ENCODE results near the gene CA5A. TPM values are rescaled to one million over a fixed set of nuclear protein-coding genes. Genes with fewer than 3 reads are reported as not detected.

Gene CA5A
- total RNA-seq, 4 donors from 2014 or later, result not detected

DNA sequence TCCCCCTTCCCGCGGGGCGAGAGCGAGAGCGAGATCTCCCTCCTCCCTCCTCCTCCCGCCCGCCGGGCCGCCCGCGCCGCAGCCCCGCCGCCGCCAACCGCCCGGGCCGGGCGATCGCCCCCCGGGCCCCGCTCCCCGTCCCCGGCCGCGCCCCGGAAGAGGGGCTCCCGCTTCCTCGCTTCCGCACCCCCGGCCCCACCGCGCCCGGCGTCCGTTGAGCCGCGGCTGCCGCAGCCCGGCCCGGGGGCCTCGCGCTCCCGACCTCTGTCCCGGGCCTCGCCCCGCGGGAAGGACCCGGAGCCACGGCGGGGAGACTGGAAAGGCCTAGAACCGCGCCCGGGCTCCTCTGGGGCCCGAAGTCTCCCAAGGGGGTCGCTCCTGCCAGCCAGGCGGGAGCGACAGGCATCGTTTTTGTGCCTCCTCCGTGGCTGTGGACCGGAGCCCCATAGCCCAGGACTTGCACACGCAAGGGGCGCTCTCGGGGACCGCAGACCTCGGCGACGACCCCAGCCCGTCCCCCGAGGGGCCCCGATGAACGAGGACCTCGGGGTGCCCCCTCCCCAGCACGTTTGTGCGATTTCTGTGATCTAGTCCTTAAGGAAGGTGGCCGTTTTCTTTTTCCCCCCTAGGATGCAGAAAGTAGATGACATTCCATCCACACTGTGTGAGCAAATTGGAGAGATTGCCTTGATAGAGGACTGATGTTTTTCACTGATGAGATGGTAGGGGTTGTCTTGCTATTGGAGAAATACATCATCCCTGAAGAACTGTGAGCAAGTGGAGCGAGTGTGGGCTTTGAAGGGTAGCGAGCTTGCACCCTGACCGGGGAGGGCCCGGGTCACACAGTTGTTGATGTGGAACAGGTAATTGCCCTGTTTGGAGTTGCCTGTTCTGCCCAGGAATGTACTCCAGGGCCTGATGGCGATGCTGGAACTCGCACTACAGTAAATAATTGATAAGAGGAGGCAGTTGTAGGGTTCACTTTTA lies 15.5 kb upstream of the CA5A start:
- TF ChIP-seq, protein P1, sequence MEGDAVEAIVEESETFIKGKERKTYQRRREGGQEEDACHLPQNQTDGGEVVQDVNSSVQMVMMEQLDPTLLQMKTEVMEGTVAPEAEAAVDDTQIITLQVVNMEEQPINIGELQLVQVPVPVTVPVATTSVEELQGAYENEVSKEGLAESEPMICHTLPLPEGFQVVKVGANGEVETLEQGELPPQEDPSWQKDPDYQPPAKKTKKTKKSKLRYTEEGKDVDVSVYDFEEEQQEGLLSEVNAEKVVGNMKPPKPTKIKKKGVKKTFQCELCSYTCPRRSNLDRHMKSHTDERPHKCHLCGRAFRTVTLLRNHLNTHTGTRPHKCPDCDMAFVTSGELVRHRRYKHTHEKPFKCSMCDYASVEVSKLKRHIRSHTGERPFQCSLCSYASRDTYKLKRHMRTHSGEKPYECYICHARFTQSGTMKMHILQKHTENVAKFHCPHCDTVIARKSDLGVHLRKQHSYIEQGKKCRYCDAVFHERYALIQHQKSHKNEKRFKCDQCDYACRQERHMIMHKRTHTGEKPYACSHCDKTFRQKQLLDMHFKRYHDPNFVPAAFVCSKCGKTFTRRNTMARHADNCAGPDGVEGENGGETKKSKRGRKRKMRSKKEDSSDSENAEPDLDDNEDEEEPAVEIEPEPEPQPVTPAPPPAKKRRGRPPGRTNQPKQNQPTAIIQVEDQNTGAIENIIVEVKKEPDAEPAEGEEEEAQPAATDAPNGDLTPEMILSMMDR (IDR thresholded peaks at IDR 0.05), result no peak
- no peak for TF ChIP-seq POLR2A (IDR thresholded peaks at IDR 0.05; ENCODE audit: low read depth)
- TF ChIP-seq POLR2AphosphoS5 (IDR thresholded peaks at IDR 0.05), result no peak
- peak; percentile 20 for TF ChIP-seq EP300 (IDR thresholded peaks at IDR 0.05)
- 19% methylated on average over 7 of the region's 82 CpGs for WGBS
- Histone ChIP-seq H3K4me3 (peak overlapping the region; percentile 92 to 98 (median 94)), H3K4me1 (peaks cover 51 to 58% (median 54%) of the 10 kb centered on the region in 4 donors), H3K36me3 (peaks cover 0 to 17% (median 7%) of the 10 kb centered on the region in 4 donors), H3K27me3 (no peaks in the 10 kb centered on the region), H3K9me3 (no peaks in the 10 kb centered on the region), H3K27ac (replicated peaks in 1 of 4) (peak overlapping the region; percentile 95 to 99 (median 98))
- intact Hi-C loops (cut with DNase I), result no loop called here
- no peak for DNase-seq (ENCODE audit: extremely low spot score)

DNA sequence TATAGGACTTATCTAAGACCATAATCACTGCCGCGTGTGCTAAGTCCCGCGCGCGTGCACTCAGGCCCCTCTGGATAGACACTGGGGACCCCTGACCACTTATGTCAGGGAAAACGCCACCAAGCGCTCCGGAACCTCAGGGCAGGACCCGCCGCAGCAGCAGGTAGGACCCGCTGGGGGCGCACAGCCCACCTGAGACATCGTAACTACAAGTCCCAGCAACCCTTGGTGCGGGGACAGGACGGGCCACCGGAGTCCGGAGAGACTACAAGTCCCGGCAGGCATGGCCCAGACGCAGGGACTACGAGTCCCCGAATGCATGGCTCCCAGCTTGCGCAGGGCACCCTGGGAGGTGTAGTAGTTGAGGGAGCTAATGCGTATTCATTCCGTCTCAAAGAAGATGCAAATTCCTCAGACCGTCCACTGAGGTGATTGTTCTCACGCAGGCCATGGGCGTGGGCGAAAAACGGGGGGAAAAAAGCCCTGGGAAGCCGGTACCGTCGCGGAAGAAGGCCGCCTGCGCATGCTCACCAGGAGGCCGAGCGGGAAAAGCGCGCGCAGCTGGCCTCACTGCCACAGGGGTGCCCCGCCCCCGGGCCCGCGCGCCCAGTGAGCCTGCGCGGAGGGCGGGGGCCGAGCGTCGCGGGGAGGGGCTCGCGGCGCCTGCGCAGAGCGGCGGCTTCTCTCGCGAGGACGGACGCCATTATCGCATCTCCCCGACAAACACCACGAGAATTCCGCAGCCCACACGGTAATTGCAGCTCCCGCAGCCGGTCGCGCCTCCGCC lies 14.6 kb upstream of the CA5A start, which contains the start of gene BANP:
TSS of gene BANP (plus strand) at position 670 of the 787 bp plus-strand sequence. CDS start 23,682 bp downstream, outside the sequence.
- intact Hi-C loops (cut with DNase I), result no loop called here
- TF ChIP-seq, protein P1 (IDR thresholded peaks at IDR 0.05), result peak in 2 of 3 experiments; percentile 36 to 51
- TF ChIP-seq POLR2A (IDR thresholded peaks at IDR 0.05; ENCODE audit: low read depth) (no peak), EP300 (IDR thresholded peaks at IDR 0.05) (no peak), POLR2AphosphoS5 (IDR thresholded peaks at IDR 0.05) (peak; percentile 86 to 89)
- Histone ChIP-seq H3K9me3 (no peaks in the 10 kb centered on the region), H3K27me3 (no peaks in the 10 kb centered on the region), H3K27ac (replicated peaks in 1 of 4) (peak within 1 kb of the TSS; percentile 95 to 99 (median 98)), H3K36me3 (peaks cover 0 to 17% (median 7%) of the 10 kb centered on the region in 4 donors), H3K4me1 (peaks cover 43 to 49% (median 45%) of the 10 kb centered on the region in 4 donors), H3K4me3 (peak within 1 kb of the TSS; percentile 92 to 98 (median 94))
- WGBS, result under 1% methylated on average over 24 of the region's 73 CpGs
- peak; percentile 98 for DNase-seq (ENCODE audit: extremely low spot score)

DNA sequence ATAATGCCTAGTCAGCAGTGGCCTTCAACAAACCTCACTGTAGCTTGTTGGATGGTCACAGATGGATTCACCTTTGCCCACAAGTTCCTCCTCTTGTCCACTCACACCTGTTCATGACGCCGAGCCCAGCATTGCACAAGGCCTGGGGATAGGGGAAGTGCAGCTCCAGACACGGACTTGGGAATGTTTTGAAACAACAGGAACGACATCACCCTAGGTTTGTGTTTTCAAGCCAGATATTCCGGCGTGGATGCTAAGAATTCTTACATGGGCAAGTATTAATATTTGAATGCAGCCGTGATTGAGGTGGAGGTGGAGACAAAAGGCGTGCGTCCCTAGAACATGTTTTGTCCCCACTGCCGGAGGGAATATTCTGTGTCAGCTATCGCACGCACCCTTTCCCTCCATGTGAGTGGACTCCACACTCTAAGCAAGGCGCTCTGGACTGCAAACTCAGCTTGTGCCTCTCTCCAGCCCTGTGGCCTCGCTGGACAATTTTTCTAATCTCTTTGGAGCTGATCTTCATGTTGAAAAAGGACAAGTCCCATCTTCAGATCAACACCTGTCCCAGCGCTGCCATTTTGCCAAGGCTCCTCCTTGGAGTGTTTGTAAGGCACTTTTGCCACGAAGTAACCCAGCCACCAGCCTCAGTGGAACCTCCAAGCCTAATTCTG lies 12.9 kb upstream of the CA5A start:
- Histone ChIP-seq H3K4me3 (no peak overlapping the region), H3K27me3 (no peaks in the 10 kb centered on the region), H3K36me3 (peaks cover 0 to 10% (median 2%) of the 10 kb centered on the region in 4 donors), H3K27ac (replicated peaks in 1 of 4) (no peak overlapping the region), H3K4me1 (peaks cover 34 to 38% (median 36%) of the 10 kb centered on the region in 4 donors), H3K9me3 (no peaks in the 10 kb centered on the region)
- no peak for TF ChIP-seq EP300 (IDR thresholded peaks at IDR 0.05)
- TF ChIP-seq, protein P1 (IDR thresholded peaks at IDR 0.05), result no peak
- no peak for TF ChIP-seq POLR2A (IDR thresholded peaks at IDR 0.05; ENCODE audit: low read depth)
- no peak for TF ChIP-seq POLR2AphosphoS5 (IDR thresholded peaks at IDR 0.05)
- no peak for DNase-seq (ENCODE audit: extremely low spot score)
- intact Hi-C loops (cut with DNase I), result no loop called here
- 88% methylated on average over 16 of the region's 16 CpGs for WGBS

DNA sequence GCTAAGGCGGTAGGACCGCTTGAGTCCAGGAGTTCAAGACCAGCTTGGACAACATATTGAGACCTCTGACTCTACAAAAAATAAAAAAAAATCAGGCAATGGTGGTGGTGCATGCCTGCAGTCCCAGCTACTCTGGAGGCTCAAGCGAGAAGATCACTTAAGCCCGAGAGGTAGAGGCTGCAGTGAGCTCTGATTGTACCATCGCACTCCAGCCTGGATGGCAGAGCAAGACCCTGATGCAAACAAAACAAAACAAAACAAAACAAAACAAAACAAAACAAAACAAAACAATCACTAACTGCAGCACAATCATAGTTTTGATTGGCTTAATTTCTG lies 12.4 kb upstream of the CA5A start:
- no peak for DNase-seq (ENCODE audit: extremely low spot score)

More for the DNA sequence above, 12.4 kb upstream of the CA5A start:
- Histone ChIP-seq H3K27ac (replicated peaks in 1 of 4) (no peak overlapping the region), H3K9me3 (no peaks in the 10 kb centered on the region), H3K36me3 (peaks cover 0 to 6% (median under 1%) of the 10 kb centered on the region in 4 donors), H3K27me3 (no peaks in the 10 kb centered on the region), H3K4me3 (no peak overlapping the region), H3K4me1 (peaks cover 29 to 35% (median 31%) of the 10 kb centered on the region in 4 donors)
- TF ChIP-seq POLR2A (IDR thresholded peaks at IDR 0.05; ENCODE audit: low read depth), result no peak
- no peak for TF ChIP-seq POLR2AphosphoS5 (IDR thresholded peaks at IDR 0.05)
- TF ChIP-seq EP300 (IDR thresholded peaks at IDR 0.05), result no peak
- TF ChIP-seq, protein P1 (IDR thresholded peaks at IDR 0.05), result no peak
- 94% methylated on average over 5 of the region's 5 CpGs for WGBS
- intact Hi-C loops (cut with DNase I), result no loop called here

Data from esophagus muscularis mucosa (tissue), 4 donors.